ENCODE data around the gene STAC2.
"Not testable (repeated sequence)": the region's sequence is repeated elsewhere in the genome, so short reads cannot be mapped to it uniquely, and the experiment has no call there.

Gene STAC2

GRCh38 chr17:39186481-39187002 lies 39.2 kb downstream of the STAC2 start:
- DNase-seq (ENCODE audit: low spot score) = no peak

DNA sequence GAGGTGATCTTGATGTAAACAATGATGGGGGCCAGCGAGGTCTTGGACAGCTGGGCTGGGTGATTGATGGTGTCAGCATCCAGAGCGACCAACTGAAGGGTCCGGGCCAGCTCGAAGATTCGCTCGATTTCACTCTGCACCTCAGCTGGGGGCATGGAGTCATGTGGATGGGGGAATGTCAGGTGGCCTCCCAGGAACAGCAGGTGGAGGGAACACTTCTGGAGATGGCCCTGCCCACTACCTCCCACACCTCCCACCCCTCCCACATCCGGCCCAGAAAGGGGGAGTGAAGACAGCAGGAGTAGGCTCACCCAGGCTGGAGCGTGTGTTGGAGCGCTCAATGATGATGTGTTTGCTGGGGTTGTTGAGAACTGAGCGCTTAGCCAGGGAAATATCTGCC lies 42.0 kb downstream of the STAC2 start:
- no peak for DNase-seq (ENCODE audit: low spot score)

- DNase-seq (ENCODE audit: low spot score) = no peak
Measured at GRCh38 chr17:39183045-39183444, 42.7 kb downstream of the STAC2 start.

DNA sequence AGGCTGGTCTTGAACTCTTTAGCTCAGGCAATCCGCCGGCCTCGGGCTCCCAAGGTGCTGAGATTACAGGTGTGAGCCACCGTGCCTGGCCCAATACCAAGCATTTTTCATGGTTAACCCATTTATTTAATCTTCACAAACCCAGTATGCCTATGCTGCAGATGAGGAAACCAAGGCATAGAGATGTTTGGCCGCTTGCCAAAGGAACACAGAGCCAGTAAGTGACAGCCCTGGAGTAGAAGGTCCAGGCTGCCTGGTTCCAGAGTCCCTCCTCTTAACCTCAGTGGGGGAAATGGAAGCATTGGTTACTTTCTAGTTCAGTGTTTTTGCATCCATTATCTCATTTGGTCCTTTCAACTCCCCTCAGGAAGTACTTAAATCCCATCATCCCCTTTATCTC lies 44.4 kb downstream of the STAC2 start:
- no peak for DNase-seq (ENCODE audit: low spot score)

DNA sequence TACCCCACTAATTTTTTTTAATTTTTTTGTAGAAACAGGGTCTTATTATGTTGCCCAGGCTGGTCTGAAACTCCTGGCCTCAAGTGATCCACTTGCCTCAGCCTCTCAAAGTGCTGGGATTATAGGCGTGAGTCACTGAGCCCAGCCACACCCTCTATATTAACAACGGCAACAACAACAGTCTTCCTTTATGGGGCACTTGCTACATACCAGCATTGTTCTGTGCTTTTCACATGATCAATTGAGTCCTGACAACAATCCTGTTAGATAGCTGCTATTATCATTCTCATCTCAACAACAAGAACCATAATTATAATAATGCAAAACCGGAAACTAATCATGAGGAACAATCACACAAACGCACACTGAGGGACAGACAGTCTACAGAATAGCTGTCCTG lies 47.2 kb downstream of the STAC2 start:
- DNase-seq (ENCODE audit: low spot score) = peak; percentile 70

DNA sequence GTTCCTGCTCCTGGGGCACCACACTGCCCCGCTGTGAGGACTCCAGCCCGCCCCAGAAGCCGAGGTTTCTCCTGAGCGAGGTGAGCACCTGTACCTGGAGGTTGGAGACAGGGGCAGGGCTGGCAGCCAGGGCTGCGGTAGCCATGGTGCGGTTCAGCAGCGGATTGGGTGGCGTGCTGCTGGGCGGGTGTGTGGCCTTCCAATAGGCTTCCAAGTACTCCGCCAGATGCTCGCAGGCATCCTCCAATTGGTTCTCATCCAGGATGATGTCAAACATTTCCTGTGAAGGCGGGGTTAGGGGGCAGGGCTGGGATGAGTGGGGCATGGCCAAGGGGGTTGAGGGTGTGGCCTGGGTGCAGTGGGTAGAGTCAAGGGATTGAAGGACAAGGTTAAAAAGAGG lies 48.5 kb downstream of the STAC2 start:
- DNase-seq (ENCODE audit: low spot score) = no peak

DNA sequence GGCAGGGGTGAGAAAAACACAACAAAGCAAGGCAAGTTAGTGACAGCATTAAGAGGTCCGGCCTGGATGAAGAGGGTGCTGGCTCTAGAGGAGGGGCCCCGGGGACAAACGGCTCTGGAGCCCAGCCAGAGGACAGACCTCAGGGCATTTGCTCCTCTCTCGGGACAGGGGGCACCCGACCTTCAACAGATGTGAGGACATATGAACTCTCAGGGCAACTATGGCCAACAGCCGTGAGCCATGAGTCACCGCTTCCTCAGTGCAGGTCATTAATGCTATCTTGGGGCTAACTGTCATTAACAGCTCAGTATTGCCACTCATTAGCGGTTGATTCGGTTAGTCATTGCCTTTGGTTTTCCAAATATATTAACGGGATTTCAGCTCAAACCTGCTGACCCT lies 50.1 kb downstream of the STAC2 start:
- no peak for DNase-seq (ENCODE audit: low spot score)

DNA sequence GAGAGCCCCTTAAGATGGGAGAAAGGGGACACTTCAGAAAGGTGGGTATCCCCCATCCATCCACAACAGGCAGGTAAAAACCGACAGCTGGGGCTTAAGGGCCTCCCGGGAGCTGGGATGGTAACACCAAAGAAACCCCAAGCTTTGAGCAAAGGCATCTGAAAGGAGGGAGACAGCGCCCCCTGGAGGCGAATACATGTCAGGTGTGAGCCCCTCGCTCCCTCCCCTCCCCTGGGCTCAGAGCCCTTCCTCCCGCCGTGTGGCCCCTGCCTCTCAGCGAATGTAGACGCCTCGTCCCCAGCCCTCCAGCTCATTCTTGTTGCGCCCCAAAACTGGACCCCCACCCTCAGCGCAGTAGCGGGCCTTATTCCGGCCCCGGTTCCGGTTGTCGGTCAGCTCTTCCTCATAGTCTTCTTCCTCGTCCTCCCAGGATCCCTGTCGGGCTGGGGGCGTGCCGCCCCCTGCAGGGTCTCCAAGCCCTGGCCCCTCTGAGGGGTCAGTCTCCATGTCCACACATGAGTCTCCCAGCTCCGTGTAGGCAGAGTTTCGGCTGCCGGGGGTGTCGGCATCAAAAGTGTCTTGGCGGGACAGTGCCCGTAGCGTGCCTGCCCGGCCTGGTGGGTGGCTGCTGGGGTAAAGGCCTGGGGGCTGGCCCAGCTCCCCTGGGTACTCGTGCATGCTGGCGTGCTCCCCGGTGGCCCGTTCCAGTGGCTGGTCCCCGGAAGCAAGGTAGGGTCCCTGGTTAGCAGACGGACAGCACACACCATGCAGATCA lies 50.6 kb downstream of the STAC2 start:
- DNase-seq (ENCODE audit: low spot score) = peak; percentile 80

DNA sequence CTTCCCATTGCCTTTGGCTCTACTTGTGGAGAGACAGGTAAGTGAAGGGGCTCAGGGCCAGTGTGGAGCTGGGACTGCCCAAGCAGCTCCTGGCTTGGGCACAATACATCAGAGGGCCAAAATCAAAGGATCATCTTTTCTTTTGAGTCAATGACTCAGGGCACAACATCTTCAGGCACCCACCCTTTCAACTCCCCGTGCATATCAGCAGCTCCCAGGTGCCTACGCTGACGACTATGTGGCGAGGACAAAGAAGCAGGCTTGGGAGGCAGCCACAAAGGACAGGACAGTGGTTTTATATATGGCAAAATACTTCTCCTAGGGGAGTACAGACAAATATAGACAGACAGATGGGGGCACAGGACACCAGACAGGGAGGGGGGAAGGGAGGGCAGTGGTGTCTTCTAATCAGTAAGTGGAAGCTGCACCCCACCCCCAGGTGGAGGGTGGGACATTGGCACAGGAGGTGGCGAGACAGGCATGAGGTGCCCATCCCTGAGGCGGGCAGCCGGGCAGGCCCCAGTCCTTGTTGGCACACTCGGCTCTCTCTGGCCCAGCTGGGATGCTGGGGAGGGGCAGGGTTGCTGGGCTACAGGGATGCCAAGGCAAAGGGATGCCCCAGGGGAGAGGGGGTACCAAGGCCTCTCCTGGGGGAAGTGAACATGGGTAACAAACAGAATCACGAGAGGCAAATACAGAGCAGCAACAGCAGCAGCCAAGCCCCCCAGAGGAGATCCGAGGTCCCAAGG lies 52.0 kb downstream of the STAC2 start:
- DNase-seq (ENCODE audit: low spot score) = no peak

- DNase-seq (ENCODE audit: low spot score) = no peak
Measured at GRCh38 chr17:39173080-39173479, 52.7 kb downstream of the STAC2 start.

GRCh38 chr17:39171933-39172332 lies 53.8 kb downstream of the STAC2 start:
- DNase-seq (ENCODE audit: low spot score) = no peak

DNA sequence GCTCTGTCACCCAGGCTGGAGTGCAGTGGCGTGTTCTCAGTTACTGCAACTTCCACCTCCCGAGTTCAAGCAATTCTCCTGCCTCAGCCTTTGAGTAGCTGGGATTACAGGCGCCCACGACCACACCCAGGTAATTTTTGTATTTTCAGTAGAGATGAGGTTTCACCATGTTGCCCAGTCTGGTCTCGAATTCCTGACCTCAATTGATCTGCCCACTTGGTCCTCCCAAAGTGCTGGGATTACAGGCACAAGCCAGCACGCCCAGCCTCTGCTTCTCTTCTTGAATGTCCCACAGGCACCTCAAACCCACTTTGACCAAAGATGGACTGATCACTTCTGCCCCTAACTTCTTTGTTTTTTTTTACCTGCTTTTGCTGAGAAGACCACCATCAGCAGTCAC lies 55.2 kb downstream of the STAC2 start:
- no peak for DNase-seq (ENCODE audit: low spot score)

GRCh38 chr17:39170109-39170508 lies 55.6 kb downstream of the STAC2 start:
- DNase-seq (ENCODE audit: low spot score) = no peak

DNA sequence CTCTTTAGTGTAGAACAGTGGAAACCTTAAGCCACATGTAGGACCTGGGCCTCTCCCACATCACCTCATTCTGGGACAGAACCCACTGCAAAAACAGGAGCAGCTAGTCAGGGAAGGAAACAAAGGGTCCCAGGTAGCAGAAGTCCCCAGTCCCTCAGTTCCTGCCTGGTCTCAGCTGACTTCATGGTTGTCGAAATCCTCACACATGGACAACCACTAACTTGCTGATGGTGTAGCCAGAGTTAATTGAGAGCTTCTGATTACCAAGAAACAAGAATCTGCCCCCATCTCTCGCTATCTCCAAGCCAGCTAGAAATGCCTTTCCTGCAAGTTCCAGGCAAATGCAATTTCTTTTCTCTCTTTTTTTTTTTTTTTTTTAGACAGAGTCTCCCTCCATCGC lies 56.2 kb downstream of the STAC2 start:
- no peak for DNase-seq (ENCODE audit: low spot score)

DNA sequence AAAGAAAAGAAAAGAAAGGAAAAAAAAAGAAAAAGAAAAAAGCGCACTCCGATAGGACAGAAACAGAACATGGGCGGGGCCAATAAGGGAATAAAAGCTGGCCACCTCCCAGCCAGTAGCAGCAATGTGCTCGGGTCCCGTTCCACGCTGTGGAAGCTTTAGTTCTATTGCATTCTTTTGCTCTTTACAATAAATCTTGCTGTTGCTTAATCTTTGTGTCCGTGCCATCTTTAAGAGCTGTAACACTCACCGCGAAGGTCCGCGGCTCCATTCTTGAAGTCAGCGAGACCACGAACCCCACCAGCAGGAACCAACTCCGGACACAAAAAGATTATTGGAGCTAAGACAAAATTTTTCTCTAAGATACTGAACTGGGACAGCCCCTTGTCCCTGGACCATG lies 56.6 kb downstream of the STAC2 start:
- no peak for DNase-seq (ENCODE audit: low spot score)

- DNase-seq (ENCODE audit: low spot score) = not testable (repeated sequence)
Measured at GRCh38 chr17:39168503-39168902, 57.2 kb downstream of the STAC2 start.

GRCh38 chr17:39167476-39167875 lies 58.3 kb downstream of the STAC2 start:
- no peak for DNase-seq (ENCODE audit: low spot score)

DNA sequence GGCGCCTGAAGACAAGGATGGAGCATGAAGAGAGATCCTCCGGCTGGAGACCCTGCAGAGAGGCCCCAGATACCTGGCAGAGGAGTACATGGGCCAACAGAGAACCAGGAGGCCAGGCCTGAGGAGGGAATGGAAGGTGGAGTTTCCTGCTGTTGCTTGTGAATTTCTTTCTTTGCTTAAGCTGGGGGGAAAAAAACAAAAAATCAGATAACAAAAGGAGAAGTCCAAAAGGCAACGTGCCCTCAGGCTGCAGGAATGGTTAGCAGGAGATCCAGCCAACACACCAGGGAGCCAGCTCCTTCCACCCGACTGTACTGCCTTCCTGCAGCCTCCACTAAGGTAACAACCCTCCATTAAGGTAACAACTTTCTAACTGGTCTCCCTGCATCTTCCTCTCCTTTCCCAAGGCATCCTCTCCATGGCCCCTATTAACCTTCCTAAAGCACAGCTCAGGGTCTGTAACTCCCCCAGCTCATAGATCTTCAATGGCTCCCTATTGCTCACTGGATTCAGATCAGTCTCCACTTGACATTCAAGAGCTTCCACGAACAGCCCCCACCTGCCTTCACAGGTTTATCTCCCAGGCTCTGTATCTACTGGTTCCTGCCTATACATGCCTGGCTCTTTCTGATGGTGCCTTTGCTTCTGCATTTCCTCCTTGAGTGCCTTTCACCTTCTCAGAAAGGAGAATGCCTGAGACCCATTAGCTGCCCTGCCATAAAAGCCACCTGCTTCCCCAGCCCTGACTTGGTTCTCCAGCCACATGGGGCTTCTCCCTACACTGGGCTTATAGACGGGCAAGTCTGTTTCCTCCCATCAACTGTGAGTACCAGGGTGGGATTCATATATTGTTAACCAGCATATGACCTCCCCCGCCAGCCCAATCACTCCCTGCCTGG lies 59.1 kb downstream of the STAC2 start:
- DNase-seq (ENCODE audit: low spot score) = no peak

- DNase-seq (ENCODE audit: low spot score) = no peak
Measured at GRCh38 chr17:39165841-39166349, 59.9 kb downstream of the STAC2 start, which contains the start of gene ARL5C. Gene ARL5C, minus strand, starts transcription at chr17:39166161. Its CDS starts 401 bp downstream, at chr17:39165760.

GRCh38 chr17:39165178-39165840 lies 60.4 kb downstream of the STAC2 start:
- DNase-seq (ENCODE audit: low spot score) = no peak

DNA sequence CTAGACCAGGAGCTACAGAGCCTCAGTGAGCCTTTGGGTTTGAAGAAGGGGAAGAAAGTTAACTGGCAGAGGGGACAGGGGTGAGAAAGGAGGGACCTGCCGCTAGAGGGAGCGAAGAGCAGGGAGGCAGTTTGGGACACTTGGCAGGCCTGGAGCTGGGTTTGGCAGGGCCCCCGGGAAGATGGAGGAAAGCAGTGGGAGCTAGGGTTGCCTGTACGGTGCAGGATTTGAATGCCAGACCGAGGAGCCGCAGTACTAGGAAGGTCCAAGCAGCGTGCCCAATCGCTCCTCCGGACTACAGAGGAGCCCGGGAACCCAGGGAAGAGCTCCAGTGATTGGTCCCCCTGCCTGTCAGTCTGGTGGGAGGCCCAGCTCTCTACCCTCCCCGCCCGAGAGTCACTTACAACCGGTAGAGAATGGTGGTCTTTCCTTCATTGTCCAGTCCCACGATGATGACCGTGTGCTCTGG lies 61.0 kb downstream of the STAC2 start:
- peak; percentile 93 for DNase-seq (ENCODE audit: low spot score)
